ENCODE data around the gene CDH23.

The CDH23 gene

GRCh38 chr10:71777213-71777985 lies 380.7 kb downstream of the CDH23 start:
- DNase-seq (ENCODE audit: low spot score), result no peak

GRCh38 chr10:71778071-71778825 lies 381.5 kb downstream of the CDH23 start:
- no peak for DNase-seq (ENCODE audit: low spot score)

GRCh38 chr10:71779641-71780040 lies 382.9 kb downstream of the CDH23 start:
- DNase-seq (ENCODE audit: low spot score), result no peak

- no peak for DNase-seq (ENCODE audit: low spot score)
Measured at GRCh38 chr10:71780156-71780555, 383.4 kb downstream of the CDH23 start.

- DNase-seq (ENCODE audit: low spot score), result no peak
Measured at GRCh38 chr10:71780719-71781118, 384.0 kb downstream of the CDH23 start.

- DNase-seq (ENCODE audit: low spot score), result no peak
Measured at GRCh38 chr10:71782221-71782916, 385.6 kb downstream of the CDH23 start.

GRCh38 chr10:71782917-71783490 lies 386.3 kb downstream of the CDH23 start:
- no peak for DNase-seq (ENCODE audit: low spot score)

- DNase-seq (ENCODE audit: low spot score), result no peak
Measured at GRCh38 chr10:71783917-71784678, 387.4 kb downstream of the CDH23 start.

GRCh38 chr10:71784679-71785272 lies 388.1 kb downstream of the CDH23 start:
- no peak for DNase-seq (ENCODE audit: low spot score)

- DNase-seq (ENCODE audit: low spot score), result no peak
Measured at GRCh38 chr10:71788954-71789353, 392.2 kb downstream of the CDH23 start.

- no peak for DNase-seq (ENCODE audit: low spot score)
Measured at GRCh38 chr10:71789871-71790270, 393.2 kb downstream of the CDH23 start.

- DNase-seq (ENCODE audit: low spot score), result no peak
Measured at GRCh38 chr10:71790749-71791440, 394.2 kb downstream of the CDH23 start.

GRCh38 chr10:71795248-71795647 lies 398.5 kb downstream of the CDH23 start:
- no peak for DNase-seq (ENCODE audit: low spot score)

- no peak for DNase-seq (ENCODE audit: low spot score)
Measured at GRCh38 chr10:71796749-71797405, 400.2 kb downstream of the CDH23 start.

- DNase-seq (ENCODE audit: low spot score), result no peak
Measured at GRCh38 chr10:71797533-71798307, 401.0 kb downstream of the CDH23 start.

- DNase-seq (ENCODE audit: low spot score), result no peak
Measured at GRCh38 chr10:71798308-71798624, 401.5 kb downstream of the CDH23 start.

GRCh38 chr10:71799112-71799511 lies 402.4 kb downstream of the CDH23 start:
- no peak for DNase-seq (ENCODE audit: low spot score)

GRCh38 chr10:71799608-71800453 lies 403.1 kb downstream of the CDH23 start:
- no peak for DNase-seq (ENCODE audit: low spot score)

- DNase-seq (ENCODE audit: low spot score), result no peak
Measured at GRCh38 chr10:71801361-71801760, 404.6 kb downstream of the CDH23 start.
